Activated CD4-positive, alpha-beta T cell treated with anti-CD3 and anti-CD28 coated beads for 36 hours (primary cell): ENCODE data around the gene PHACTR2. TPM values are rescaled to one million over a fixed set of nuclear protein-coding genes. Genes with fewer than 3 reads are reported as not detected.
"Not testable (repeated sequence)": the region's sequence is repeated elsewhere in the genome, so short reads cannot be mapped to it uniquely, and the experiment has no call there.

Source experiments
- ATAC-seq: fragments of 200-7000 bp; cut with Tn5 transposase; one replicate; pipeline ENCODE4 v1.10.0; 2021; ENCODE audit warnings: mild to moderate bottlenecking, moderate library complexity
- CTCF ChIA-PET: fragments of 350-600 bp; sonication (Branson Sonifier 250); formaldehyde crosslinking; loops from one replicate; lab custom pipeline; 2021; ENCODE audit warnings: antibody characterized with exemption; lab: Charles Lee
- POLR2A ChIA-PET: fragments of 350-600 bp; sonication (Branson Sonifier 250); formaldehyde crosslinking; loops from one replicate; lab custom pipeline; 2021; ENCODE audit warnings: antibody characterized with exemption, inconsistent platforms; lab: Charles Lee
- DNase-seq: peaks from one replicate; pipeline ENCODE4 v3.0.0-alpha.2; 2020
- H3K27ac Mint-ChIP-seq: one replicate; pipeline ENCODE4 v1.8.0; 2021; ENCODE audit warnings: mixed read lengths
- H3K27me3 Mint-ChIP-seq: one replicate; pipeline ENCODE4 v1.8.0; 2021; ENCODE audit warnings: mixed read lengths
- H3K36me3 Mint-ChIP-seq: one replicate; pipeline ENCODE4 v1.8.0; 2021; ENCODE audit warnings: low read depth, mixed read lengths
- H3K4me1 Mint-ChIP-seq: one replicate; pipeline ENCODE4 v1.8.0; 2021; ENCODE audit warnings: mixed read lengths
- H3K4me3 Mint-ChIP-seq: one replicate; pipeline ENCODE4 v1.8.0; 2021; ENCODE audit warnings: mild to moderate bottlenecking, moderate library complexity, mixed read lengths
- H3K9me3 Mint-ChIP-seq: one replicate; pipeline ENCODE4 v1.8.0; 2021; ENCODE audit warnings: low read depth, mixed read lengths
- intact Hi-C, 2 experiments: fragments of 100-400 bp; cut with DNase I in 1 of 2; cut with micrococcal nuclease in 1 of 2; formaldehyde crosslinking; loops; one replicate each; pipeline versions ENCODE4 v1.14.2 to v1.15.1; 2022 to 2024; cut with DNase I, micrococcal nuclease
- total RNA-seq, 2 experiments: library from RNA; stranded (reverse); gene quantifications; one replicate each; pipeline ENCODE4 v1.2.3, GENCODE V29; 2021

Gene PHACTR2
- total RNA-seq, 2 experiments from 2014 or later, result 21.2 to 27.0 TPM

GRCh38 chr6:143652841-143653331 is 24.9 kb upstream of the PHACTR2 start:
- H3K4me3 Mint-ChIP-seq, result no peak overlapping the region
- POLR2A ChIA-PET, result no interaction called here
- H3K4me1 Mint-ChIP-seq, result peaks cover 2% of the 10 kb centered on the region
- H3K27ac Mint-ChIP-seq, result no peak overlapping the region
- ATAC-seq (no peak), DNase-seq (no peak)
- no peaks in the 10 kb centered on the region for H3K36me3 Mint-ChIP-seq
- intact Hi-C loops, result no loop called here
- H3K9me3 Mint-ChIP-seq, result peaks cover 11% of the 10 kb centered on the region
- no peaks in the 10 kb centered on the region for H3K27me3 Mint-ChIP-seq
- CTCF ChIA-PET, result interaction anchor here (1.2 to 1.4 kb wide), 3 partner anchors 9 to 78 kb away, joined by 3 to 5 read pairs (median 4); no protein-coding TSS in a partner anchor

DNA sequence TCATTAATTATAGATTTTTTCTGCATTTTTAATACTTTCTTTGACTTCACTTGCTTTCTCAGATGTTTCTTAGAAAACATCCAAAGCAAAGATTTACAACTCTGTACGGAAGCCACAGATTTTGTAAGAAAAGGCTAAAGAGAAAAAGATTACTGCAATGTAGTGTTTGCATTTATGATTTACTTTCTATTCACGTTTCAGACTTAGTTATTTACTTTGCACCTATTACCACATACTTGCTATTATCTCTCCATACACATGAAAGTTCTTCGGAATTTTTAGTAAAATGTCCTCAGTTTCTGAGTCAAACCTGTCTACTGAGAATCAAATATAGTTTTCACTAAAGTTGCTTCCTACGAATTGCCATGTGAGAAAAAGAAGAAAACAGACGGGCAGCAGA is 22.2 kb upstream of the PHACTR2 start:
- Mint-ChIP-seq H3K4me3 (no peak overlapping the region), H3K27ac (no peak overlapping the region), H3K9me3 (peaks cover 18% of the 10 kb centered on the region), H3K27me3 (no peaks in the 10 kb centered on the region), H3K4me1 (no peaks in the 10 kb centered on the region), H3K36me3 (peaks cover 6% of the 10 kb centered on the region)
- POLR2A ChIA-PET, result no interaction called here
- DNase-seq, result no peak
- CTCF ChIA-PET, result no interaction called here
- intact Hi-C loops, result no loop called here
- ATAC-seq, result no peak

- POLR2A ChIA-PET, result no interaction called here
- Mint-ChIP-seq H3K4me1 (no peaks in the 10 kb centered on the region), H3K27ac (no peak overlapping the region), H3K9me3 (peaks cover 20% of the 10 kb centered on the region), H3K4me3 (no peak overlapping the region), H3K36me3 (peaks cover 8% of the 10 kb centered on the region), H3K27me3 (no peaks in the 10 kb centered on the region)
- CTCF ChIA-PET, result no interaction called here
- DNase-seq (no peak), ATAC-seq (no peak)
- intact Hi-C loops, result no loop called here
Observed at GRCh38 chr6:143656026-143656425, 21.7 kb upstream of the PHACTR2 start.

- ChIA-PET CTCF (interaction anchor here (0.6 kb wide), 1 partner anchor 238 kb away, joined by 3 read pairs; no protein-coding TSS in a partner anchor), POLR2A (no interaction called here)
- Mint-ChIP-seq H3K9me3 (peaks cover 22% of the 10 kb centered on the region), H3K36me3 (peaks cover 8% of the 10 kb centered on the region), H3K27ac (no peak overlapping the region), H3K4me3 (no peak overlapping the region), H3K4me1 (no peaks in the 10 kb centered on the region), H3K27me3 (no peaks in the 10 kb centered on the region)
- intact Hi-C loops, result no loop called here
- ATAC-seq (no peak), DNase-seq (no peak)
Observed at GRCh38 chr6:143657809-143658208, 20.0 kb upstream of the PHACTR2 start.

- H3K4me1 Mint-ChIP-seq, ATAC-seq, H3K27ac Mint-ChIP-seq, H3K4me3 Mint-ChIP-seq, intact Hi-C loops, DNase-seq, POLR2A ChIA-PET, H3K27me3 Mint-ChIP-seq: not testable (repeated sequence)
- CTCF ChIA-PET, result interaction anchor here (1.0 kb wide), 1 partner anchor 85 kb away, joined by 3 read pairs; no protein-coding TSS in a partner anchor
- H3K36me3 Mint-ChIP-seq, result peaks cover 14% of the 10 kb centered on the region
- peaks cover 32% of the 10 kb centered on the region for H3K9me3 Mint-ChIP-seq
Observed at GRCh38 chr6:143660170-143660569, 17.6 kb upstream of the PHACTR2 start.

DNA sequence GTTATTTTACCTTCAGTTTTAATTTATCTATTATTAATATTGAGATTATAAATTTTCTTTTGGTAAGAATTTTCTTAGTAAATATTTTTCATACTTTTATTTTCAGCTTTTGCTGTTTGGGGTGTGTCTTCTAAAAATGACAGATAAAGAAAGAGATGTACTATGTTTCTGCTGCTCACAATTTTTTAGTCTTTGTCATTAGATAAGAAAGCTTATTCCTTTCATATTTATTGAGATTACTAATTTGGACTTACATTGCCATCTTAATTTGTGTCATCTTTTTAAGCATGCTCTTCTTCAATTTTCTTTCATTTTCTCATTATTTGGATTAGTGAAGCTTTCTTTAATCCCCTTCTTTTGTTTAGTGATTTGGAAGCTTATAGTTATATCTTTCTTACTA is 13.6 kb upstream of the PHACTR2 start:
- CTCF ChIA-PET, result interaction anchor here (0.7 kb wide), 1 partner anchor 88 kb away, joined by 5 read pairs; no protein-coding TSS in a partner anchor
- Mint-ChIP-seq H3K36me3 (peaks cover 38% of the 10 kb centered on the region), H3K4me1 (no peaks in the 10 kb centered on the region), H3K9me3 (peaks cover 55% of the 10 kb centered on the region), H3K27me3 (no peaks in the 10 kb centered on the region), H3K4me3 (no peak overlapping the region), H3K27ac (no peak overlapping the region)
- intact Hi-C loops, result no loop called here
- DNase-seq (no peak), ATAC-seq (no peak)
- POLR2A ChIA-PET, result interaction anchor here (0.6 kb wide), 1 partner anchor 86 kb away, joined by 5 read pairs; no protein-coding TSS in a partner anchor

DNA sequence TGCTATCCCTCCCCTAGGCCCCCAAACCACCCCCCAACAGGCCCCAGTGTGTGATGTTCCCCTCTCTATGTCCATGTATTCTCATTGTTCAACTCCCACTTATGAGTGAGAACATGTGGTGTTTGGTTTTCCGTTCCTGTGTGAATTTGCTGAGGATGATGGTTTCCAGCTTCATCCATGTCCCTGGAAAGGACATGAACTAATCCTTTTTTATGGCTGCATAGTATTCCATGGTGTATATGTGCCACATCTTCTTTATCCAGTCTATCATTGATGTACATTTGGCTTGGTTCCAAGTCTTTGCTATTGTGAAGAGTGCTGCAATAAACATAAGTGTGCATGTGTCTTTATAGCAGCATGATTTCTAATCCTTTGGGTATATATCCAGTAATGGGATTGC is 11.8 kb upstream of the PHACTR2 start:
- H3K27ac Mint-ChIP-seq, H3K27me3 Mint-ChIP-seq, intact Hi-C loops, POLR2A ChIA-PET, H3K4me3 Mint-ChIP-seq, DNase-seq, CTCF ChIA-PET, ATAC-seq, H3K4me1 Mint-ChIP-seq: not testable (repeated sequence)
- Mint-ChIP-seq H3K9me3 (peaks cover 44% of the 10 kb centered on the region), H3K36me3 (peaks cover 31% of the 10 kb centered on the region)

- Mint-ChIP-seq H3K36me3 (peaks cover 27% of the 10 kb centered on the region), H3K9me3 (peaks cover 34% of the 10 kb centered on the region)
- ATAC-seq, H3K4me3 Mint-ChIP-seq, DNase-seq, intact Hi-C loops, H3K27ac Mint-ChIP-seq, POLR2A ChIA-PET, H3K27me3 Mint-ChIP-seq, CTCF ChIA-PET, H3K4me1 Mint-ChIP-seq: not testable (repeated sequence)
Observed at GRCh38 chr6:143669483-143669882, 8.3 kb upstream of the PHACTR2 start.

- no peak for ATAC-seq
- H3K36me3 Mint-ChIP-seq, result peaks cover 8% of the 10 kb centered on the region
- H3K4me1 Mint-ChIP-seq, result peaks cover 4% of the 10 kb centered on the region
- ChIA-PET POLR2A (no interaction called here), CTCF (interaction anchor here (0.6 kb wide), 1 partner anchor 32 kb away, joined by 3 read pairs; no protein-coding TSS in a partner anchor)
- DNase-seq, result no peak
- intact Hi-C loops, result no loop called here
- no peaks in the 10 kb centered on the region for H3K27me3 Mint-ChIP-seq
- no peak overlapping the region for H3K27ac Mint-ChIP-seq
- peaks cover 4% of the 10 kb centered on the region for H3K9me3 Mint-ChIP-seq
- H3K4me3 Mint-ChIP-seq, result no peak overlapping the region
Observed at GRCh38 chr6:143673669-143674068, 4.1 kb upstream of the PHACTR2 start.

DNA sequence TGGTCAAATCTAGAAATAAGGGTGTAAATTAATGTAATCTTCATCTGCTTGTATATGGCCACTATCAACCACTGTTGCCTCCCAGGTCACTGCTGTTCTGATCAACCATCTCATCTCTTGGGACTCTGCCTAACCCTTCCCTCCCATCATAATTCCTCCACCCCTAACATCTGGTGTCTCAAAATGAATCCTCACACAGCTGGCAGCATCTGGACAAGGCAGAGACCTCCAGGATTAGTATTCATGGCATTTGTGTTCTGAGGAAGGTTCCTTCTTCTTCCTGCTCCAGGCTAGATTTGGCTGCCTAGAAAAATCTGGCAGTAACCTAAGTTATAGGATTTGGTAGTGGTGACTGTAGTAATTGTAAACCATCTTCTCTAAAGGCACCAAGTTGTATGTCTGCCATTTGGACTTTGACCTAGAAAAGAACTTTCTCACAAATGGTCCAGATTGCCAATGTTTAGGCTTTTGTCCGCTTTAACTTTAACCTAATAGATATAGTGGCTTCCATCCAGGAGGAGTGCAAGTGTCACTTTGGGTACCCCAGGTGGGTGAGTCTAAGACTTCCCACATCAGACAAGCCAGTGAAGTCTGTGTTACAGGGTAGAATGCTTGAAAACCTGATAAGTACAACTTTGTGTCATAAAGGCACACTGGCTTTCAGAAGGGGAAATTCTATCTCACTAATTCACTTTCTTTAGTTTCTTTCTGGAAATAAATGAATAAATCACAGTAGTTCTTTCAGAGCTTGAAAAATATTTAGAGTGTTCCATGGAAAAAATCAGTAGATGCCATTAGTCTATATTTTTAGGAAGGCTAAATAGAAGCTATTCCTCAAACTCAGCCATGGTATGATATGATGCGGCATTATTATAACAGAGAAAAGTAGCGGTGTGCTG is 3.0 kb upstream of the PHACTR2 start:
- POLR2A ChIA-PET, result no interaction called here
- Mint-ChIP-seq H3K27me3 (peaks cover 2% of the 10 kb centered on the region), H3K4me1 (peaks cover 11% of the 10 kb centered on the region), H3K27ac (no peak overlapping the region), H3K36me3 (peaks cover 2% of the 10 kb centered on the region), H3K4me3 (no peak overlapping the region), H3K9me3 (no peaks in the 10 kb centered on the region)
- ATAC-seq (no peak), DNase-seq (no peak)
- CTCF ChIA-PET, result interaction anchor here (0.6 kb wide), 1 partner anchor 970 kb away, joined by 3 read pairs; no protein-coding TSS in a partner anchor
- intact Hi-C loops, result loop anchor here in 1 of 2 experiments (5.0 kb wide), 1 partner anchor 168 kb away; the partner anchor contains the start of gene LTV1

DNA sequence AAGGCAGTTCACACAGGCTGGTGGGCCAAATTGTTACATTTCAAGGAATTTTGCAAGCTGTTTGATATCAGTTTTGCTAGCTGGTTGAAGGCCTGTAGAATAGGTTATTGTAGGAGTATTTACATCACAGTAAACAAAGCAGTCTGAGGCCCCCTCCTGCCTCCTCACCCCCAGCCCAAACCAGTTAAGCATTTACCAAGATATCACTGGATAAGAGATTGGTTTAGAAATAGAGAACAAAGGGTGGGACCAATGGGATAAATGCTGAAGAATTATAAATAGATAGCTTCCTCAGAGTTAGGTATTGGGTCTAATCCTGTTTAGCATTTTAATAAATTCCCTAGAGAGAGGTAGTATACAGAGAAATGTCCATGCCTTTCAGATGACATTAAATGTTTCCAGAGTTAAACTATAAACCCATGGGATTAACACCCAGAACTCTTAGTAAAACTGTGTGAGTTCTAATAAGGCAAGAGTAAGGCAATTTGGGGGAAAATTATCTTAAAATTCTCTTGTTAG is 2.3 kb upstream of the PHACTR2 start:
- DNase-seq (no peak), ATAC-seq (no peak)
- Mint-ChIP-seq H3K36me3 (peaks cover 2% of the 10 kb centered on the region), H3K27me3 (peaks cover 2% of the 10 kb centered on the region), H3K27ac (no peak overlapping the region), H3K9me3 (no peaks in the 10 kb centered on the region), H3K4me3 (no peak overlapping the region), H3K4me1 (peaks cover 15% of the 10 kb centered on the region)
- POLR2A ChIA-PET, result interaction anchor here (0.6 kb wide), 1 partner anchor 10 kb away, joined by 6 read pairs; no protein-coding TSS in a partner anchor
- intact Hi-C loops, result loop anchor here in 1 of 2 experiments (5.0 kb wide), 1 partner anchor 167 kb away; the partner anchor contains the start of gene LTV1
- CTCF ChIA-PET, result no interaction called here
